OCI-LY3 (cell line): ENCODE results near the gene USP10.

ENCODE experiments used
- H2AFZ ChIP-seq: fragments of 200-600, 300-600 bp; shearing (Covaris generic); 2 replicates; pipeline ENCODE4 v1.6.0; 2014; ENCODE audit warnings: antibody characterized with exemption, low read depth, low read length
- H3K27ac ChIP-seq: fragments of 200-600, 300-600 bp; sonication (generic); 2 replicates; pipeline ENCODE4 v1.5.1; 2014; ENCODE audit warnings: mild to moderate bottlenecking, low read length, moderate library complexity, mixed read lengths
- H3K27me3 ChIP-seq: fragments of 200-600, 300-600 bp; sonication (generic); 2 replicates; pipeline ENCODE4 v1.6.1; 2014; ENCODE audit warnings: low read depth, low read length, mixed read lengths
- H3K36me3 ChIP-seq: fragments of 200-600, 300-600 bp; sonication (generic); replicated peaks from 2 replicates; pipeline ENCODE3; 2014; ENCODE audit warnings: low read depth, low read length, mixed read lengths
- H3K4me1 ChIP-seq: fragments of 300-600, 200-600 bp; sonication (generic); 2 replicates; pipeline ENCODE4 v1.6.1; 2014; ENCODE audit warnings: low read length, mixed read lengths
- H3K4me2 ChIP-seq: fragments of 200-600, 300-600 bp; sonication (generic); 2 replicates; pipeline ENCODE4 v1.6.1; 2014; ENCODE audit warnings: low read length, mixed read lengths
- H3K4me3 ChIP-seq: fragments of 300-600, 200-600 bp; sonication (generic); 2 replicates; pipeline ENCODE4 v1.5.1; 2014; ENCODE audit warnings: antibody characterized with exemption, mild to moderate bottlenecking, low read length, moderate library complexity
- H3K79me2 ChIP-seq: fragments of 300-600, 200-600 bp; shearing (Covaris generic); 2 replicates; pipeline ENCODE4 v1.6.1; 2014; ENCODE audit warnings: mild to moderate bottlenecking, low read length, mixed read lengths
- H3K9ac ChIP-seq: fragments of 300-600, 200-600 bp; shearing (Covaris generic); 2 replicates; pipeline ENCODE4 v1.6.0; 2014; ENCODE audit warnings: mild to moderate bottlenecking, low read length, moderate library complexity
- H3K9me3 ChIP-seq: fragments of 200-600, 300-600 bp; shearing (Covaris generic); 2 replicates; pipeline ENCODE4 v1.6.1; 2014; ENCODE audit warnings: low read length, mixed read lengths; ENCODE audit not compliant: insufficient read depth
- H4K20me1 ChIP-seq: fragments of 200-600, 300-600 bp; sonication (generic); 2 replicates; pipeline ENCODE4 v1.6.1; 2016; ENCODE audit warnings: low read length, mixed read lengths; ENCODE audit not compliant: insufficient read depth
- EZH2phosphoT487 ChIP-seq: fragments of 200-600 bp; shearing (Covaris generic); IDR thresholded peaks from 2 replicates; pipeline ENCODE4 v1.6.1; 2018; ENCODE audit warnings: antibody characterized with exemption, mixed run types, low read depth
- TF ChIP-seq, protein P1 (sequence below): fragments of 200-600, 300-600 bp; sonication (generic); IDR thresholded peaks from 2 replicates; pipeline ENCODE4 v1.5.1; 2014; ENCODE audit warnings: antibody characterized with exemption, low read length, low read depth

The USP10 gene

DNA sequence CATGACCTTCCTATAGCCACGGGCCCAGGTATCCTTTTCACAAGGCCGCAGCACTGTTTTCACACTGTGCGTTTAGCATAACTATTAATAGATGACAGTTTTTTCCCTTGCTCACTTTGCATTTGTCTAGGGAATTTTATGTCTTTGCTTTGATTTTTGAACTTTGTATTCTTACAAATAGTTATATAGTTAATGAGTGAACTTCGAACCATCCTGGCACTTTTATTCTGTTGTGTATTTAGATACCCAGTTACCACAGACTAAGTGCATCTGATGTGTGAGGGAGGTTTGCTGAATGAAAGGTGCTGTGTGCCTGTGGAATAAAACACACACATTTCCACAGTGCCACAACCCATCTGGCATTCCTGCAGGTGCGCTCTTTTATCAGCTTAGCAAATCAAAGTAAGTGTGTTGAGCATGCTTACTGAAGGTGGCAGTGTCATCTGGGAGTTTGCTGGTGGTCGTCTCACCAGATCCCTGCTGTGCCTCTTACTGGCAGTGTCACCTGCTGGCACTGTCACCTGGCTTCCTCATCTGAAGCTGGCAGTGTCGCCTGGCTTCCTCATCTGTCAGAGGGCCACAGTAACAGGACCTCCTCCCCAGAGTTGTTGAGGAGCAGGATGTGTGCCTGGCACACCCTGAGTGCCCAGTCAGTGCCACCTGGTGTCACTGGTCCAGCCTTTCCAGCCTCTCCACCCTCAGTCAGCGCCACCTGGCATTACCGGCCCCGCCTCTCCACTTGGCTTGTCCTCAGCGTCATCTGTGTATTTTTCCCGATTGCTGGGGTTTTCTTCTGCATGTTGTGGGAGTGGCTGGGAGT, 37.6 kb downstream of the USP10 start:
- peaks cover 87% of the 10 kb centered on the region for H4K20me1 ChIP-seq
- H3K4me2 ChIP-seq, result 0 out of 2 replicates have a peak overlapping the region, but pooled peaks have one; percentile 49
- no peak for TF ChIP-seq EZH2phosphoT487
- TF ChIP-seq, protein P1, sequence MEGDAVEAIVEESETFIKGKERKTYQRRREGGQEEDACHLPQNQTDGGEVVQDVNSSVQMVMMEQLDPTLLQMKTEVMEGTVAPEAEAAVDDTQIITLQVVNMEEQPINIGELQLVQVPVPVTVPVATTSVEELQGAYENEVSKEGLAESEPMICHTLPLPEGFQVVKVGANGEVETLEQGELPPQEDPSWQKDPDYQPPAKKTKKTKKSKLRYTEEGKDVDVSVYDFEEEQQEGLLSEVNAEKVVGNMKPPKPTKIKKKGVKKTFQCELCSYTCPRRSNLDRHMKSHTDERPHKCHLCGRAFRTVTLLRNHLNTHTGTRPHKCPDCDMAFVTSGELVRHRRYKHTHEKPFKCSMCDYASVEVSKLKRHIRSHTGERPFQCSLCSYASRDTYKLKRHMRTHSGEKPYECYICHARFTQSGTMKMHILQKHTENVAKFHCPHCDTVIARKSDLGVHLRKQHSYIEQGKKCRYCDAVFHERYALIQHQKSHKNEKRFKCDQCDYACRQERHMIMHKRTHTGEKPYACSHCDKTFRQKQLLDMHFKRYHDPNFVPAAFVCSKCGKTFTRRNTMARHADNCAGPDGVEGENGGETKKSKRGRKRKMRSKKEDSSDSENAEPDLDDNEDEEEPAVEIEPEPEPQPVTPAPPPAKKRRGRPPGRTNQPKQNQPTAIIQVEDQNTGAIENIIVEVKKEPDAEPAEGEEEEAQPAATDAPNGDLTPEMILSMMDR, result no peak
- no peak overlapping the region for H3K4me3 ChIP-seq
- H2AFZ ChIP-seq, result no peak overlapping the region
- no peak overlapping the region for H3K9ac ChIP-seq
- H3K9me3 ChIP-seq, result no peaks in the 10 kb centered on the region
- H3K27ac ChIP-seq, result peak overlapping the region; percentile 42
- H3K4me1 ChIP-seq, result peaks cover 24% of the 10 kb centered on the region
- H3K79me2 ChIP-seq, result peaks cover 97% of the 10 kb centered on the region
- no peaks in the 10 kb centered on the region for H3K27me3 ChIP-seq
- peaks cover 43% of the 10 kb centered on the region for H3K36me3 ChIP-seq

- H4K20me1 ChIP-seq, result peaks cover 90% of the 10 kb centered on the region
- H3K27me3 ChIP-seq, result no peaks in the 10 kb centered on the region
- H2AFZ ChIP-seq, result no peak overlapping the region
- peaks cover 47% of the 10 kb centered on the region for H3K36me3 ChIP-seq
- no peaks in the 10 kb centered on the region for H3K9me3 ChIP-seq
- H3K79me2 ChIP-seq, result peaks cover 97% of the 10 kb centered on the region
- peaks cover 15% of the 10 kb centered on the region for H3K4me1 ChIP-seq
- no peak overlapping the region for H3K9ac ChIP-seq
- TF ChIP-seq EZH2phosphoT487, result no peak
- TF ChIP-seq, protein P1, result peak; percentile 83
- peak overlapping the region; percentile 49 for H3K4me2 ChIP-seq
- no peak overlapping the region for H3K4me3 ChIP-seq
- H3K27ac ChIP-seq, result peak overlapping the region; percentile 42
These were observed 38.6 kb downstream of the USP10 start for GRCh38 chr16:84738255-84739038.

DNA sequence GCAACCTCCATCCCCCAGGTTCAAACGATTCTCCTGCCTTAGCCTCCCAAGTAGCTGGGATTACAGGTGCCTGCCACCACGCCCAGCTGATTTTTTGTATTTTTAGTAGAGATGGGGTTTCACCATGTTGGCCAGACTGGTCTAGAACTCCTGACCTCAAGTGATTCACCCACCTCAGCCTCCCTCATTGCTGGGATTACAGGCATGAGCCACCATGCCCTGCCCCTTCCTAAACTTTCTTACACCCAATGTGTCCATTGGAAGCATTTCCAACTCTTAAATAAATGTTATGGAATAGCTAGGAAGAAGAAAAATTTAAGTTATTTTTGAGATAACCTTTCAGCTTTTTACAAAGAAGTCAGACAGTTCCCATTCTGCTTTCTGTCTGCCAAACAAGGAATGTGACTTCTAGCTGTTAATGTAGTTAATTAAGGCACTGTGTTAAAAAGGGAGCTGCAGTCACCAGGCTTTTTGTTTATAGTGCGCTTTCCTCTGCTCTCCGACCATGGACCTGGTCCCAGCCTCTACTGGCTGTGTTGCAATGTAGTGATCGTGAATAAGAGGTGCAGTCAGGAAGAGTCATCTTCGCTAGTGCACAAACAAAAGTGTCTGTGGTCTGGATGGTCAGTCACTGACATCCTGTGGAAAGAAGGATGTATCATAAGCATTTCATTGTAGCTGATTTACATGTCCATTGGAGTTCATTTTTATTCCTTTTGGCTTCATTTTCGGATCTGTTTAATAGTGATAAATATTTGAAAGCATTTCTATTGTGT, 39.7 kb downstream of the USP10 start:
- H3K79me2 ChIP-seq, result peaks cover 96% of the 10 kb centered on the region
- H3K27me3 ChIP-seq, result no peaks in the 10 kb centered on the region
- TF ChIP-seq EZH2phosphoT487, result no peak
- TF ChIP-seq, protein P1, result no peak
- H3K9me3 ChIP-seq, result no peaks in the 10 kb centered on the region
- H3K4me3 ChIP-seq, result no peak overlapping the region
- no peak overlapping the region for H3K9ac ChIP-seq
- peaks cover 39% of the 10 kb centered on the region for H3K36me3 ChIP-seq
- H4K20me1 ChIP-seq, result peaks cover 89% of the 10 kb centered on the region
- H3K4me1 ChIP-seq, result peaks cover 15% of the 10 kb centered on the region
- H2AFZ ChIP-seq, result no peak overlapping the region
- H3K27ac ChIP-seq, result no peak overlapping the region
- no peak overlapping the region for H3K4me2 ChIP-seq
